Measurements from ENCODE around the gene KRT71. TPM values are rescaled to one million over a fixed set of nuclear protein-coding genes. Genes with fewer than 3 reads are reported as not detected.

KRT71 gene
- total RNA-seq, 2 experiments from 2014 or later = not detected

DNA sequence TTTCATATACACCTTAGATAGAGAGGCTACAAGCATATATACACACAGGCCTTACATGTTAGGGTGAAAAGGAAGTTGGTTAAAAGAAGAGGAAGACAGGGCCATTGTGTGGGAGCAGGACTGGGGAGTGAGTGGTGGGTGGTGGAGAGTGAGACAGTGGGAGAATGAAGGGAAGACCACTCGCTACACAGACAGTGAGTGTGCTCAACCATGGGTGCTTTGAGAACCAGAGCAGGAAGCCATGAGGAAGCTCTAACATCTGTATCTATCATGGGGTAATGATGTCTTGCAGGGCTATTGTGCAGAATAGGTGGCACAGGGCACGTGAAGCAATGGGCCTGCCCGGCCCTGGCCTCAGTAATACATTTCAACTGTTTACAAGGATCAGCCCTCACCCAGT, 32.1 kb upstream of the KRT71 start:
- H3K9me2 ChIP-seq (ENCODE audit: insufficient read depth, low read length) = no peaks in the 10 kb centered on the region
- no peak overlapping the region for H3K27ac ChIP-seq (ENCODE audit: low read depth, low read length, poor library complexity, severe bottlenecking)
- H3K79me2 ChIP-seq (ENCODE audit: insufficient read depth, low read depth, low read length) = no peaks in the 10 kb centered on the region
- intact Hi-C loops (cut with micrococcal nuclease; ENCODE audit: unreplicated experiment) = no loop called here
- TF ChIP-seq, protein P1, sequence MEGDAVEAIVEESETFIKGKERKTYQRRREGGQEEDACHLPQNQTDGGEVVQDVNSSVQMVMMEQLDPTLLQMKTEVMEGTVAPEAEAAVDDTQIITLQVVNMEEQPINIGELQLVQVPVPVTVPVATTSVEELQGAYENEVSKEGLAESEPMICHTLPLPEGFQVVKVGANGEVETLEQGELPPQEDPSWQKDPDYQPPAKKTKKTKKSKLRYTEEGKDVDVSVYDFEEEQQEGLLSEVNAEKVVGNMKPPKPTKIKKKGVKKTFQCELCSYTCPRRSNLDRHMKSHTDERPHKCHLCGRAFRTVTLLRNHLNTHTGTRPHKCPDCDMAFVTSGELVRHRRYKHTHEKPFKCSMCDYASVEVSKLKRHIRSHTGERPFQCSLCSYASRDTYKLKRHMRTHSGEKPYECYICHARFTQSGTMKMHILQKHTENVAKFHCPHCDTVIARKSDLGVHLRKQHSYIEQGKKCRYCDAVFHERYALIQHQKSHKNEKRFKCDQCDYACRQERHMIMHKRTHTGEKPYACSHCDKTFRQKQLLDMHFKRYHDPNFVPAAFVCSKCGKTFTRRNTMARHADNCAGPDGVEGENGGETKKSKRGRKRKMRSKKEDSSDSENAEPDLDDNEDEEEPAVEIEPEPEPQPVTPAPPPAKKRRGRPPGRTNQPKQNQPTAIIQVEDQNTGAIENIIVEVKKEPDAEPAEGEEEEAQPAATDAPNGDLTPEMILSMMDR (conservative IDR thresholded peaks at IDR 0.05; ENCODE audit: low read length) = no peak
- TF ChIP-seq EZH2phosphoT487 (IDR thresholded peaks at IDR 0.05; ENCODE audit: borderline replicate concordance, low read depth, low read length) = no peak
- no peak for DNase-seq (ENCODE audit: low spot score)
- CTCF ChIA-PET (ENCODE audit: unreplicated experiment) = no interaction called here
- H3K4me2 ChIP-seq (ENCODE audit: low read length) = no peak overlapping the region
- no peaks in the 10 kb centered on the region for H3K4me1 ChIP-seq (ENCODE audit: insufficient read depth, low read length, poor library complexity, severe bottlenecking)
- H4K20me1 ChIP-seq (ENCODE audit: insufficient read depth, low read length) = no peaks in the 10 kb centered on the region
- POLR2A ChIA-PET = no interaction called here
- H3K36me3 ChIP-seq (ENCODE audit: insufficient read depth, low read length) = no peaks in the 10 kb centered on the region
- H3K9me3 ChIP-seq (ENCODE audit: low read length) = no peaks in the 10 kb centered on the region
- H3K4me3 ChIP-seq (ENCODE audit: low read depth, low read length, poor library complexity, severe bottlenecking) = no peak overlapping the region
- H2AFZ ChIP-seq (ENCODE audit: low read length) = no peak overlapping the region
- no TSS peak for BruUV-seq (replicated peaks)

DNA sequence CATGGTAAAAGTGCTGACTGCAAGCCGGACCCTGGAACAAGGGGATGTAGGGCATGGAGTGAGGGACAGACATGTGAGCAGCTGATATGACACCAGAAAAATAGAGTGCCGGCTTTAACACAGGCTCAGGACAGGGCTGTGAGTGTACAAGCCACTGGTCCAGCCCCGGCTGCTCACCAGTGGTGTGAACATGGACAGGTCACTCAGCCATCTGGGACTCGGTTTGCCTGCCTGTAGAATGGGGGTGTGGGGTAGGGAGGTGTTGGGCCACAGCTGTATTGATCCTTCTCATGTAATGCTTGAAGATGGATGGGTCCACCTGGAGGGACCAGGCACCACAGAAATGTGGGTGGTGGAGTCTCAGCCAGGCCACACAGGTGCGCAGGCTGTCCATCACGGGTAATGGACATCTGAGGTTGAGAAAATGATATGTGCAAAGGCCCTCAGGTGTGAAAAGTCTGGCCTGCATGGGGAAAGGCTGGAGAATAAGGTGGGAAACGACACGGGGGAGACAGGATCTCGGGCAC, 31.3 kb upstream of the KRT71 start:
- no peak overlapping the region for H3K4me2 ChIP-seq (ENCODE audit: low read length)
- no TSS peak for BruUV-seq (replicated peaks)
- intact Hi-C loops (cut with micrococcal nuclease; ENCODE audit: unreplicated experiment) = no loop called here
- no peak for DNase-seq (ENCODE audit: low spot score)
- no peaks in the 10 kb centered on the region for H3K4me1 ChIP-seq (ENCODE audit: insufficient read depth, low read length, poor library complexity, severe bottlenecking)
- POLR2A ChIA-PET = interaction anchor here (0.7 kb wide), 1 partner anchor 21 kb away, joined by 3 read pairs; no protein-coding TSS in a partner anchor
- no peaks in the 10 kb centered on the region for H3K9me2 ChIP-seq (ENCODE audit: insufficient read depth, low read length)
- no peak overlapping the region for H3K4me3 ChIP-seq (ENCODE audit: low read depth, low read length, poor library complexity, severe bottlenecking)
- no peaks in the 10 kb centered on the region for H3K9me3 ChIP-seq (ENCODE audit: low read length)
- H3K36me3 ChIP-seq (ENCODE audit: insufficient read depth, low read length) = no peaks in the 10 kb centered on the region
- CTCF ChIA-PET (ENCODE audit: unreplicated experiment) = no interaction called here
- H4K20me1 ChIP-seq (ENCODE audit: insufficient read depth, low read length) = no peaks in the 10 kb centered on the region
- no peak overlapping the region for H2AFZ ChIP-seq (ENCODE audit: low read length)
- H3K27ac ChIP-seq (ENCODE audit: low read depth, low read length, poor library complexity, severe bottlenecking) = no peak overlapping the region
- TF ChIP-seq EZH2phosphoT487 (IDR thresholded peaks at IDR 0.05; ENCODE audit: borderline replicate concordance, low read depth, low read length) = no peak
- TF ChIP-seq, protein P1 (conservative IDR thresholded peaks at IDR 0.05; ENCODE audit: low read length) = no peak
- no peaks in the 10 kb centered on the region for H3K79me2 ChIP-seq (ENCODE audit: insufficient read depth, low read depth, low read length)

DNA sequence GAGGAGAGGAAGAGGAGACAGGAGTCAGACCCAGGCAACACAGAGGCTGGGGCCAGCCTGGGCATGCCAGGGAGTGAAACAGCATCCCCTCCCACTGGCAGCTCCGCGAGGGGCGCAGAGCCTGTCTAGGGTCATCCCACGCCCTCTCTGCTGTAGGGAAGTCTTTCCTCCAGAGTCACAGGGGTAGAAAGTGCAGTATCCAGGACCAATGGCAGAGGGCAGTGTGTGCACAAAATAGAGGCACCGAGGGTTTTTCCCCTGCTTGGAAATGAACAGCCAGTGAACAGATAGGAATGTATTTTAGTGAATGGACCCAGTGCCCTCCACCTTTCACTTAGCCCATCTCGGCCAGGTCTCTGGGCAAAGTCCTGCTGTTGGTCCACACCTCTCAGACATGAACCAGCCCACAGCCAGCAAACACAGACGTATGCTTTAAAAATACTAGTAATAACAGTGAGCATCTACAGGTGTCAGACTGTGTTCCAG, 30.1 kb upstream of the KRT71 start:
- no TSS peak for BruUV-seq (replicated peaks)
- POLR2A ChIA-PET = no interaction called here
- no peaks in the 10 kb centered on the region for H3K79me2 ChIP-seq (ENCODE audit: insufficient read depth, low read depth, low read length)
- H3K4me2 ChIP-seq (ENCODE audit: low read length) = no peak overlapping the region
- H3K27ac ChIP-seq (ENCODE audit: low read depth, low read length, poor library complexity, severe bottlenecking) = no peak overlapping the region
- peak; percentile 36 for DNase-seq (ENCODE audit: low spot score)
- H3K9me3 ChIP-seq (ENCODE audit: low read length) = no peaks in the 10 kb centered on the region
- intact Hi-C loops (cut with micrococcal nuclease; ENCODE audit: unreplicated experiment) = loop anchor here (2.0 kb wide), 1 partner anchor 288 kb away; no protein-coding TSS in a partner anchor
- no peaks in the 10 kb centered on the region for H3K36me3 ChIP-seq (ENCODE audit: insufficient read depth, low read length)
- TF ChIP-seq EZH2phosphoT487 (IDR thresholded peaks at IDR 0.05; ENCODE audit: borderline replicate concordance, low read depth, low read length) = no peak
- TF ChIP-seq, protein P1 (conservative IDR thresholded peaks at IDR 0.05; ENCODE audit: low read length) = peak; percentile 77
- no peaks in the 10 kb centered on the region for H3K4me1 ChIP-seq (ENCODE audit: insufficient read depth, low read length, poor library complexity, severe bottlenecking)
- no peak overlapping the region for H3K4me3 ChIP-seq (ENCODE audit: low read depth, low read length, poor library complexity, severe bottlenecking)
- no peaks in the 10 kb centered on the region for H3K9me2 ChIP-seq (ENCODE audit: insufficient read depth, low read length)
- H2AFZ ChIP-seq (ENCODE audit: low read length) = no peak overlapping the region
- CTCF ChIA-PET (ENCODE audit: unreplicated experiment) = interaction anchor here (1.0 kb wide), 1 partner anchor 288 kb away, joined by 3 read pairs; no protein-coding TSS in a partner anchor
- H4K20me1 ChIP-seq (ENCODE audit: insufficient read depth, low read length) = no peaks in the 10 kb centered on the region
